K562 (cell line): ENCODE results near the gene YIPF4. TPM values are rescaled to one million over a fixed set of nuclear protein-coding genes. Genes with fewer than 3 reads are reported as not detected.

ENCODE experiments used
- ETV1 ChIP-seq: fragments of 450-650 bp; conservative IDR thresholded peaks from 2 replicates; pipeline ENCODE4 v1.6.1; 2016; ENCODE audit warnings: missing genetic modification characterization, control low read depth, low read depth, missing compliant biosample characterization
- MIER1 ChIP-seq: fragments of 450-650 bp; IDR thresholded peaks from 2 replicates; pipeline ENCODE4 v1.6.1; 2016; ENCODE audit warnings: antibody characterized with exemption, mild to moderate bottlenecking, low read depth
- PTBP1 ChIP-seq: fragments of 200-400 bp; formaldehyde crosslinking; IDR thresholded peaks from 2 replicates; pipeline ENCODE4 v1.6.1; 2017; ENCODE audit warnings: low read depth, low read length
- RUNX1 ChIP-seq: sonication (generic); IDR thresholded peaks from 2 replicates; pipeline ENCODE4 v1.6.1; 2016; ENCODE audit warnings: antibody characterized with exemption, low read depth
- TGIF2 ChIP-seq: sonication (generic); formaldehyde crosslinking; IDR thresholded peaks from 2 replicates; pipeline ENCODE4 v1.8.1; 2022; ENCODE audit warnings: mild to moderate bottlenecking, missing genetic modification reagents, moderate library complexity
- polyA plus RNA-seq, 8 experiments: library from polyadenylated mRNA; depleted of rRNA in 4 of 8; stranded (reverse) in 5 of 8; unstranded in 3 of 8; fragments of >200 nt; fragmentation: Nextera tagmentation in 2 of 8; fragmentation: Illumina TruSeq in 1 of 8; extraction: Ambion mirVana in 2 of 8; extraction: Trizol in 1 of 8; gene quantifications; 2 replicates each; pipeline versions ENCODE4 v1.2.1 to v1.2.3, GENCODE V29; 2011 to 2014; ENCODE audit warnings: inconsistent platforms in 1 of 8, missing spikeins in 1 of 8
- total RNA-seq, 7 experiments: library from RNA; depleted of rRNA in 6 of 7; stranded (reverse); fragments of >200 nt in 6 of 7; fragmentation: Illumina TruSeq in 2 of 7; extraction: Trizol in 2 of 7; gene quantifications; 2 replicates each; pipeline versions ENCODE4 v1.2.1 to v1.2.3, GENCODE V29; 2011 to 2021; ENCODE audit warnings: low replicate concordance in 1 of 7
- TF ChIP-seq, protein P1 (sequence below): fragments of 200-600 bp; sonication (generic); IDR thresholded peaks from one replicate; pipeline ENCODE4 v1.6.1; 2012; ENCODE audit warnings: mild to moderate bottlenecking, low read depth, low read length, inconsistent platforms
- TF ChIP-seq, protein P2 (sequence below): sonication (generic); formaldehyde crosslinking; IDR thresholded peaks from 2 replicates; pipeline ENCODE4 v1.8.0; 2022; ENCODE audit warnings: missing genetic modification reagents, mild to moderate bottlenecking, borderline replicate concordance
- TF ChIP-seq, protein P3 (sequence below): sonication (generic); formaldehyde crosslinking; IDR thresholded peaks from 2 replicates; pipeline ENCODE4 v1.8.1; 2022; ENCODE audit warnings: missing genetic modification reagents
- TF ChIP-seq, protein P4 (sequence below): sonication (generic); formaldehyde crosslinking; IDR thresholded peaks from 2 replicates; pipeline ENCODE4 v1.8.1; 2023; ENCODE audit warnings: mild to moderate bottlenecking, missing genetic modification reagents, moderate library complexity

The YIPF4 gene
- total and polyA plus RNA-seq, 9 of the 15 experiments (the other 6 are each of a cell fraction or from before 2014, with no cell fraction given) = 4.9 to 46.9 (median 17.5) TPM

DNA sequence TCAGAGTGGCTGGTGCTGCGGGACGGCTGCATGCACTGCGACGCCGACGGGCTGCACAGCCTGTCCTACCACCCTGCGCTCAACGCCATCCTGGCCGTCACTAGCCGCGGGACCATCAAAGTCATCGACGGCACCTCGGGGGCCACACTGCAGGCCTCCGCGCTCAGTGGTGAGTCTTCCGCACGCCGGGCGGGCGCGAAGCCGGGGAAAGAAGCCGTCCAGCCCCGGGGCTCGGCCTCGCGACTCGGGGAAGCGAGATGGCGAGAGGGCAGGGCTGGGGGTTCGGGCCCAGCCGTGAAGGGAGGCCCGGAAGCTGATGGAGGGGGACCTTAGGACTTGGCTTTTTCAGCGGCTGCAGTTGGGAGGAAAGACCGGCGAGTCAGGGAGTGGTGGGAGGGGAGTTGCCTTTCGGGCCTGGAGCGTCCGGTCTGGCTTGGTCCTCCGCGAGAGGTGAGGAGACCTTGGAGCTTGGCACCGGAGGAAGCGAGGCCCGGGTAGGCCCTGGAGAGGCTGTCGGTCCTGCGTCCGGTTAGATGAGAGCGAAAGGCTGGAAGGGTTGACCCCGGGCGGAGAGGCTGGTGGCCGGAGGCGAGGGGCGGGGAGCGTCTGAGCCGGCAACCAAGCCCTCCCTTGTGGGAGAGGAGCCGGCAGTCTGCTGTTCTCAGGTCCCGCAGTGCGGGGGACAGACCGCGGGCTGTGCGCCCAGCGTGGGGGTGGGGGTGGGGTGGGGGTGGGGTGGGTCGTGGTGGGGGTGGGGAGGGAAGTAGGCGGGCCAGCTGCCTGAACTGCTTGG lies 79.8 kb downstream of the YIPF4 start (continued):
- TF ChIP-seq, protein P1, sequence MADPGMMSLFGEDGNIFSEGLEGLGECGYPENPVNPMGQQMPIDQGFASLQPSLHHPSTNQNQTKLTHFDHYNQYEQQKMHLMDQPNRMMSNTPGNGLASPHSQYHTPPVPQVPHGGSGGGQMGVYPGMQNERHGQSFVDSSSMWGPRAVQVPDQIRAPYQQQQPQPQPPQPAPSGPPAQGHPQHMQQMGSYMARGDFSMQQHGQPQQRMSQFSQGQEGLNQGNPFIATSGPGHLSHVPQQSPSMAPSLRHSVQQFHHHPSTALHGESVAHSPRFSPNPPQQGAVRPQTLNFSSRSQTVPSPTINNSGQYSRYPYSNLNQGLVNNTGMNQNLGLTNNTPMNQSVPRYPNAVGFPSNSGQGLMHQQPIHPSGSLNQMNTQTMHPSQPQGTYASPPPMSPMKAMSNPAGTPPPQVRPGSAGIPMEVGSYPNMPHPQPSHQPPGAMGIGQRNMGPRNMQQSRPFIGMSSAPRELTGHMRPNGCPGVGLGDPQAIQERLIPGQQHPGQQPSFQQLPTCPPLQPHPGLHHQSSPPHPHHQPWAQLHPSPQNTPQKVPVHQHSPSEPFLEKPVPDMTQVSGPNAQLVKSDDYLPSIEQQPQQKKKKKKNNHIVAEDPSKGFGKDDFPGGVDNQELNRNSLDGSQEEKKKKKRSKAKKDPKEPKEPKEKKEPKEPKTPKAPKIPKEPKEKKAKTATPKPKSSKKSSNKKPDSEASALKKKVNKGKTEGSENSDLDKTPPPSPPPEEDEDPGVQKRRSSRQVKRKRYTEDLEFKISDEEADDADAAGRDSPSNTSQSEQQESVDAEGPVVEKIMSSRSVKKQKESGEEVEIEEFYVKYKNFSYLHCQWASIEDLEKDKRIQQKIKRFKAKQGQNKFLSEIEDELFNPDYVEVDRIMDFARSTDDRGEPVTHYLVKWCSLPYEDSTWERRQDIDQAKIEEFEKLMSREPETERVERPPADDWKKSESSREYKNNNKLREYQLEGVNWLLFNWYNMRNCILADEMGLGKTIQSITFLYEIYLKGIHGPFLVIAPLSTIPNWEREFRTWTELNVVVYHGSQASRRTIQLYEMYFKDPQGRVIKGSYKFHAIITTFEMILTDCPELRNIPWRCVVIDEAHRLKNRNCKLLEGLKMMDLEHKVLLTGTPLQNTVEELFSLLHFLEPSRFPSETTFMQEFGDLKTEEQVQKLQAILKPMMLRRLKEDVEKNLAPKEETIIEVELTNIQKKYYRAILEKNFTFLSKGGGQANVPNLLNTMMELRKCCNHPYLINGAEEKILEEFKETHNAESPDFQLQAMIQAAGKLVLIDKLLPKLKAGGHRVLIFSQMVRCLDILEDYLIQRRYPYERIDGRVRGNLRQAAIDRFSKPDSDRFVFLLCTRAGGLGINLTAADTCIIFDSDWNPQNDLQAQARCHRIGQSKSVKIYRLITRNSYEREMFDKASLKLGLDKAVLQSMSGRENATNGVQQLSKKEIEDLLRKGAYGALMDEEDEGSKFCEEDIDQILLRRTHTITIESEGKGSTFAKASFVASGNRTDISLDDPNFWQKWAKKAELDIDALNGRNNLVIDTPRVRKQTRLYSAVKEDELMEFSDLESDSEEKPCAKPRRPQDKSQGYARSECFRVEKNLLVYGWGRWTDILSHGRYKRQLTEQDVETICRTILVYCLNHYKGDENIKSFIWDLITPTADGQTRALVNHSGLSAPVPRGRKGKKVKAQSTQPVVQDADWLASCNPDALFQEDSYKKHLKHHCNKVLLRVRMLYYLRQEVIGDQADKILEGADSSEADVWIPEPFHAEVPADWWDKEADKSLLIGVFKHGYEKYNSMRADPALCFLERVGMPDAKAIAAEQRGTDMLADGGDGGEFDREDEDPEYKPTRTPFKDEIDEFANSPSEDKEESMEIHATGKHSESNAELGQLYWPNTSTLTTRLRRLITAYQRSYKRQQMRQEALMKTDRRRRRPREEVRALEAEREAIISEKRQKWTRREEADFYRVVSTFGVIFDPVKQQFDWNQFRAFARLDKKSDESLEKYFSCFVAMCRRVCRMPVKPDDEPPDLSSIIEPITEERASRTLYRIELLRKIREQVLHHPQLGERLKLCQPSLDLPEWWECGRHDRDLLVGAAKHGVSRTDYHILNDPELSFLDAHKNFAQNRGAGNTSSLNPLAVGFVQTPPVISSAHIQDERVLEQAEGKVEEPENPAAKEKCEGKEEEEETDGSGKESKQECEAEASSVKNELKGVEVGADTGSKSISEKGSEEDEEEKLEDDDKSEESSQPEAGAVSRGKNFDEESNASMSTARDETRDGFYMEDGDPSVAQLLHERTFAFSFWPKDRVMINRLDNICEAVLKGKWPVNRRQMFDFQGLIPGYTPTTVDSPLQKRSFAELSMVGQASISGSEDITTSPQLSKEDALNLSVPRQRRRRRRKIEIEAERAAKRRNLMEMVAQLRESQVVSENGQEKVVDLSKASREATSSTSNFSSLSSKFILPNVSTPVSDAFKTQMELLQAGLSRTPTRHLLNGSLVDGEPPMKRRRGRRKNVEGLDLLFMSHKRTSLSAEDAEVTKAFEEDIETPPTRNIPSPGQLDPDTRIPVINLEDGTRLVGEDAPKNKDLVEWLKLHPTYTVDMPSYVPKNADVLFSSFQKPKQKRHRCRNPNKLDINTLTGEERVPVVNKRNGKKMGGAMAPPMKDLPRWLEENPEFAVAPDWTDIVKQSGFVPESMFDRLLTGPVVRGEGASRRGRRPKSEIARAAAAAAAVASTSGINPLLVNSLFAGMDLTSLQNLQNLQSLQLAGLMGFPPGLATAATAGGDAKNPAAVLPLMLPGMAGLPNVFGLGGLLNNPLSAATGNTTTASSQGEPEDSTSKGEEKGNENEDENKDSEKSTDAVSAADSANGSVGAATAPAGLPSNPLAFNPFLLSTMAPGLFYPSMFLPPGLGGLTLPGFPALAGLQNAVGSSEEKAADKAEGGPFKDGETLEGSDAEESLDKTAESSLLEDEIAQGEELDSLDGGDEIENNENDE = no peak
- TF ChIP-seq, protein P2, sequence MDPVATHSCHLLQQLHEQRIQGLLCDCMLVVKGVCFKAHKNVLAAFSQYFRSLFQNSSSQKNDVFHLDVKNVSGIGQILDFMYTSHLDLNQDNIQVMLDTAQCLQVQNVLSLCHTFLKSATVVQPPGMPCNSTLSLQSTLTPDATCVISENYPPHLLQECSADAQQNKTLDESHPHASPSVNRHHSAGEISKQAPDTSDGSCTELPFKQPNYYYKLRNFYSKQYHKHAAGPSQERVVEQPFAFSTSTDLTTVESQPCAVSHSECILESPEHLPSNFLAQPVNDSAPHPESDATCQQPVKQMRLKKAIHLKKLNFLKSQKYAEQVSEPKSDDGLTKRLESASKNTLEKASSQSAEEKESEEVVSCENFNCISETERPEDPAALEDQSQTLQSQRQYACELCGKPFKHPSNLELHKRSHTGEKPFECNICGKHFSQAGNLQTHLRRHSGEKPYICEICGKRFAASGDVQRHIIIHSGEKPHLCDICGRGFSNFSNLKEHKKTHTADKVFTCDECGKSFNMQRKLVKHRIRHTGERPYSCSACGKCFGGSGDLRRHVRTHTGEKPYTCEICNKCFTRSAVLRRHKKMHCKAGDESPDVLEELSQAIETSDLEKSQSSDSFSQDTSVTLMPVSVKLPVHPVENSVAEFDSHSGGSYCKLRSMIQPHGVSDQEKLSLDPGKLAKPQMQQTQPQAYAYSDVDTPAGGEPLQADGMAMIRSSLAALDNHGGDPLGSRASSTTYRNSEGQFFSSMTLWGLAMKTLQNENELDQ = no peak
- TF ChIP-seq, protein P3, sequence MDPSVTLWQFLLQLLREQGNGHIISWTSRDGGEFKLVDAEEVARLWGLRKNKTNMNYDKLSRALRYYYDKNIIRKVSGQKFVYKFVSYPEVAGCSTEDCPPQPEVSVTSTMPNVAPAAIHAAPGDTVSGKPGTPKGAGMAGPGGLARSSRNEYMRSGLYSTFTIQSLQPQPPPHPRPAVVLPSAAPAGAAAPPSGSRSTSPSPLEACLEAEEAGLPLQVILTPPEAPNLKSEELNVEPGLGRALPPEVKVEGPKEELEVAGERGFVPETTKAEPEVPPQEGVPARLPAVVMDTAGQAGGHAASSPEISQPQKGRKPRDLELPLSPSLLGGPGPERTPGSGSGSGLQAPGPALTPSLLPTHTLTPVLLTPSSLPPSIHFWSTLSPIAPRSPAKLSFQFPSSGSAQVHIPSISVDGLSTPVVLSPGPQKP (CRISPR knock-in tag) = no peak
- TF ChIP-seq MIER1 (no peak), TGIF2 (no peak; the same call in 1 of the 2 replicates), PTBP1 (no peak), ETV1 (peak; percentile 59; the same call in 1 of the 2 replicates), RUNX1 (no peak)
- TF ChIP-seq, protein P4, sequence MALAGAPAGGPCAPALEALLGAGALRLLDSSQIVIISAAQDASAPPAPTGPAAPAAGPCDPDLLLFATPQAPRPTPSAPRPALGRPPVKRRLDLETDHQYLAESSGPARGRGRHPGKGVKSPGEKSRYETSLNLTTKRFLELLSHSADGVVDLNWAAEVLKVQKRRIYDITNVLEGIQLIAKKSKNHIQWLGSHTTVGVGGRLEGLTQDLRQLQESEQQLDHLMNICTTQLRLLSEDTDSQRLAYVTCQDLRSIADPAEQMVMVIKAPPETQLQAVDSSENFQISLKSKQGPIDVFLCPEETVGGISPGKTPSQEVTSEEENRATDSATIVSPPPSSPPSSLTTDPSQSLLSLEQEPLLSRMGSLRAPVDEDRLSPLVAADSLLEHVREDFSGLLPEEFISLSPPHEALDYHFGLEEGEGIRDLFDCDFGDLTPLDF = 0 out of 2 replicates have a peak, but pooled peaks have one; percentile 44
